HG03575 (cell line): ENCODE measurements around the gene RSRC1.
"Not testable (repeated sequence)": the region's sequence is repeated elsewhere in the genome, so short reads cannot be mapped to it uniquely, and the experiment has no call there.

Experiments
- ATAC-seq: cut with Tn5 transposase; IDR thresholded peaks from one replicate; pipeline ENCODE4 v1.9.1; 2021; ENCODE audit not compliant: unreplicated experiment, insufficient number of reproducible peaks, low FRiP score; ENCODE audit errors: extremely low read depth

RSRC1 gene

GRCh38 chr3:158205324-158205723, 95.4 kb downstream of the RSRC1 start:
- no peak for ATAC-seq

GRCh38 chr3:158205994-158206393, 96.1 kb downstream of the RSRC1 start:
- ATAC-seq: no peak

DNA sequence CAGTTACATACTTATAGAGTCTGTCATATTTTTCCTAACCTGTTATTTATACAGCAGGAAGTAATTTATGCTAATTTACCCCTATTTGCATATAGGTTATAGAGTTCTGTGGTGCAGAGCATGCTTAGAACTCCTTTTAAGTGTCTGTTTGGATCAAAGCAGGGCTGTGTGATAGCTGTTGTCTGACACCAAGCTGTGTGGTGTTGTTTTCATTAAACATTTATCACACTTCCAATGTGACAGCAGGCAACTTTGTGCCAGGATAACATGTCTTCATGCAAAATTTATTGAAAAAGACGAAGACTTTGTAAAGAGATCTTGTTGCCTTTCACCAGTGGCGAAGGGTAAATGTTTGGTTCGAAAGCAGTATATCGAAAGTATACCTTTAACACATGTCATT, 100.2 kb downstream of the RSRC1 start:
- no peak for ATAC-seq

- ATAC-seq: no peak
Measured at GRCh38 chr3:158213461-158213860, 103.6 kb downstream of the RSRC1 start.

DNA sequence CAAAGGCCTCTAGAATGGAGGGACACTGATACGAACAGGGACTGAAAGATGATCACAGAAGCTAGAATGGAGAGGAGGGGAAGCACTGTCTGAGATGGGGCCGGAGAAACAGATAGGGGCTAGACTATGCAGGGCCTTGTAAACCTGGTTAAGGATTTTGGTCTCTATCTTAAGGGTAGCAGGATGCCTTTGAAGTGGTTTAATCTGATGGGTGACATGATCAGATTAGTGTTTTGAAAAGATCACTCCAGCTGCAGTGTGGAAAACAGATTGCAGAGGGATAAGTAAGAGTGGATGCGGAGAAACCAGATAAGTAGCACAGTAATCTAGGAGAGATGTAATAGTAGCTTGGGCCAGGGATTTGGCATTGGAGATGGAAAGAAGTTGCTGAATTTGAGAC, 108.1 kb downstream of the RSRC1 start:
- no peak for ATAC-seq

GRCh38 chr3:158220575-158220974, 110.7 kb downstream of the RSRC1 start:
- ATAC-seq: no peak

GRCh38 chr3:158221426-158221825, 111.5 kb downstream of the RSRC1 start:
- ATAC-seq: no peak

DNA sequence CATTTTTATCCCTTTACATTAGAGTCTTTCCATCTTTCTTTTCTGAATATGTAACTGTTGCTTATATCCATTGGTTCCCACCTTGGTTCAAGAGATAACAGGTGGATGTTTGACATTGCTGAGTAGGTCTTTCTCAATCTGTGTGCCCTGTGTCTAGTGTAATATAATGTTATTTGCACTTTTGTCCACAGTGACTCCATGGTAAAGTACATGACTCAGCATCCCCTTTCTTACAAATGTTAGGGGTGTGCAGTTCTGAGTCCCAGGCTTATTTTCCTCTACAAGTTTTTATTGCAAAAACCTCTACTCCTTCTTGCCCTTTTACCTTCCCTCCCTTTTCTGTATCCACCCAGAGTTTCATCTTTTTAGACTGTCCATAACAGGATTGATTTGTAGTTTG, 116.5 kb downstream of the RSRC1 start:
- ATAC-seq: no peak

GRCh38 chr3:158228942-158229341, 119.1 kb downstream of the RSRC1 start:
- ATAC-seq: not testable (repeated sequence)

- no peak for ATAC-seq
Measured at GRCh38 chr3:158233791-158234190, 123.9 kb downstream of the RSRC1 start.

DNA sequence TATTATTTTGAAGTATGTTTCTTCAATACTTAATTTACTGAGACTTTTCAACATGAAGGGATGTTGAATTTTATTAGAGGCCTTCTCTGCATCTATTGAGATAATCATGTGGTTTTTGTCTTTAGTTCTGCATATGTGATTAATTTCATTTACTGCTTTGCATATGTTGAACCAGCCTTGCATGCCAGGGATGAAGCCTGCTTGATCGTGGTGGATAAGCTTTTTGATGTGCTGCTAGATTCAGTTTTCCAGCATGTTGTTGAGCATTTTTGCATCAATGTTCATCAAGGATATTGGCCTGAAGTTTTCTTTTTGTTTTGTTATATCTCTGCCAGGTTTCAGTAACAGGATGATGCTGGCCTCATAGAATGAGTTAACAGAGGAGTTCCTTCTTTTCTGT, 134.4 kb downstream of the RSRC1 start:
- ATAC-seq: no peak

DNA sequence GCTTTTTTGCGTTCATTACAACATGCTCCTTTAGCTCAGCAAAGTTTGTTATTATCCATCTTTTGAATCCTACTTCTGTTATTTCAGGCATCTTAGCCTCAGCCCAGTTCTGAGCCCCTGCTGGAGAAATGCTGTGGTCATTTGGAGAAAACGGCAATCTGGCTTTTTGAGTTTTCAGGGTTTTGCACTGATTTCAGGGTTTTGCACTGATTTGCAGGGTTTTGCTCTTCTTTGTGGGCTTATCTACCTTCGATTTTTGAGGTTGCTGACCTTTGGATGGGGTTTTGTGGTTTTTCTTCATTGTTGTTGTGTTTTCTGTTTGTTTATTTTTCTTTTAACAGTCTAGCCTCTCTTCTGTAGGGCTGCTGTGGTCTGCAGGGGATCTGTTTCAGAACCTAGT, 137.4 kb downstream of the RSRC1 start:
- ATAC-seq: no peak

GRCh38 chr3:158248261-158248660, 138.4 kb downstream of the RSRC1 start:
- ATAC-seq: no peak

DNA sequence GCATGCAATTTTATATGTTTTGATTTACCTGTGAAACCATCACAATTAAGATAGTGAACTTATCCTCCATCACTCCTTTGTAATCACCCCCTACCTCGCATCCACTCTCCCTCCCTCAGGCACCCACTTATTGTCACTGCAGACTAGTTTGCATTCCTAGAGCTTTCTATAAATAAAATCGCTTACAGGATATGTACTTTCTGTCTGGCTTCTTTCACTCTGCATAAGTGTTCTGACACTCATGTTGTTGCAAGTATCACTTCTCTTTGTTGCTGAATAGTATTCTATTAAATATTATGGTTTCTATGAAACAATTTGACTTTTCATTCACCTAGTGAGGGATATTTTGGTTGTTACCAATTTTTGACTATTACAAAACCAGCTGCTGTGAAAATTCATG, 139.3 kb downstream of the RSRC1 start:
- ATAC-seq: no peak

DNA sequence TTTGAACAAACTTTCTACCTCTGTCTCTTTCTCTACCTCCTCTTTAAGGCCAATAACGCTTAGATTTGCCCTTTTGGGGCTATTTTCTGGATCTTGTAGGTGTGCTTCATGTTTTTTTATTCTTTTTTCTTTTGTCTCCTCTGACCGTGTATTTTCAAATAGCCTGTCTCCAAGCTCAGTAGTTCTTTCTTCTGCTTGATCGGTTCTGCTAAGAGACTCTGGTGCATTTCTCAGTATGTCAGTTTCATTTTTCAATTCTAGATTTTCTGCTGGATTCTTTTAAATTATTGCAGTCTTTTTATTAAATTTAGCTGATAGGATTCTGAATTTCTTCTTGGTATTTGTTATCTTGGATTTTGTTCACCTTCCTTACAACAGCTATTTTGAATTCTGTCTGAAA, 148.7 kb downstream of the RSRC1 start:
- no peak for ATAC-seq

GRCh38 chr3:158260392-158260791, 150.5 kb downstream of the RSRC1 start:
- ATAC-seq: no peak

DNA sequence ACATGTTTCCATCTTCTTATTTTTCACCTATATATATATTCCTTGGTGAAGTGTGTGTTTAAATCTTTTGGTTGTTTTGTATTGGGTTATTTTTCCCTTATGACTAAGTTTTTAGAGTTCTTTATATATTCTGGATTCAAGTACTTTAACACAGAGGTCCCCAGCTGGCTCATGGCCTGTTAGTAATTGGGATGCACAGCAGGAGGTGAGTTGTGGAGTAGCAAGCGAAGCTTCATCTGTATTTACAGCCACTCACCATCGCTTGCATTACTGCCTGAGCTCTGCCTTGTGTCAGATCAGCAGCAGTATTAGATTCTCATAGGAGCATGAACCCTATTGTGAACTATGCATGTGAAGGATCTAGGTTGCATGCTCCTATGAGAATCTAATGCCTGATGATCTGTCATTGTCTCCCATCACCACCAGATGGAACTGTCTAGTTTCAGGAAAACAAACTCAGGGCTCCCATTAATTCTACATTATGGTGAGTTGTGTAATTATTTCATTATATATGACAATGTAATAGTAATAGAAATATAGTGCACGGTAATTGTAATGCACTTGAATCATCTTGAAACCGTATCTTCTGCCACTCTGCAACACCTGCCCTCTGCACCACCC, 151.6 kb downstream of the RSRC1 start:
- no peak for ATAC-seq

- ATAC-seq: no peak
Measured at GRCh38 chr3:158264894-158265293, 155.0 kb downstream of the RSRC1 start.

DNA sequence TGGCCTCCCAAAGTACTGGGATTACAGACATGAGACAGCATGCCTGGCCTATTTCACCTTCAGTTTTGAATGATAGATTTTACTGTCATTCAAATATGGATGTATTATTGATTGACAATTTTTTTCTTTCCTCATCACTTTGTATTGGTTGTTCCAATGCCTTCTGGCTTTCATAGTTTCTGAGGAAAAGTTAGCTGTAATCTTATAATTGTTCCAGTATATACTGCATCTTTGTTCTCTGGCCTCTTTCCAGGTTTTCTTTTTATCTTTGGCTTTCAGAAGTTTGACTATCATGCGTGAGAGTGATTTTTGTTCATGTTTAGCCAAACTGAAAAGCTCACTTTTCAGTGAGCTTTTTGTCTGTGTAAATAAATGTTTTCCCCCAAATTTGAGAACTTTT, 157.1 kb downstream of the RSRC1 start:
- ATAC-seq: no peak

DNA sequence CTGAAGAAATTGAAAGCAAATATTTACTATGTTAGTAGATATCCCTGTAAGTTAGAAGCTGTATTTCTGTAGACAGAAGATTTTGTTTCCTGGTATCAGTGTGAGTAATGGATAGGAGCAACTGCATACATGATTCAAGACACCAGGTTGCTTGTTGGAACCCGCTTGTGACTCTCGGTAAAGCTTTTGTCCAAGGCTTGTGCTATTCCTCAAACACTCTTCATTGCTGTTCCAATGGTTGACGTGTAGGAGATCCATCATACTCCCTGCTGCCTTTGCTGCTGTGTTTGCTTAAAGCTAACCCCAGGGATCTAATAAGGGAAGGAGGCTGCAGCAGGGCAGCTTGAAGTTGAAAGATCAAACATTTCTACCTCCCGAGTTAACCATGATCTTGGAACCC, 160.1 kb downstream of the RSRC1 start:
- no peak for ATAC-seq

- no peak for ATAC-seq
Measured at GRCh38 chr3:158272081-158272480, 162.2 kb downstream of the RSRC1 start.
